OCI-LY7 (cell line): ENCODE results near the gene SLC6A6.

Experiments
- CTCF ChIP-seq: fragments of 200-600 bp; sonication (generic); conservative IDR thresholded peaks from 2 replicates; pipeline ENCODE4 v1.5.1; 2014; ENCODE audit warnings: mild to moderate bottlenecking, antibody characterized with exemption, low read length, moderate library complexity, mixed read lengths
- EZH2phosphoT487 ChIP-seq: fragments of 200-600 bp; sonication (generic); IDR thresholded peaks from 2 replicates; pipeline ENCODE4 v1.6.1; 2018; ENCODE audit warnings: low read depth, borderline replicate concordance, mild to moderate bottlenecking, mixed run types, antibody characterized with exemption, low read length, moderate library complexity, mixed read lengths

- TF ChIP-seq CTCF (no peak), EZH2phosphoT487 (no peak)
Observed at GRCh38 chr3:14459787-14460186, 57.4 kb downstream of the SLC6A6 start.
